ENCODE data around the gene SERINC2.
"Not testable (repeated sequence)": the region's sequence is repeated elsewhere in the genome, so short reads cannot be mapped to it uniquely, and the experiment has no call there.

Gene SERINC2

DNA sequence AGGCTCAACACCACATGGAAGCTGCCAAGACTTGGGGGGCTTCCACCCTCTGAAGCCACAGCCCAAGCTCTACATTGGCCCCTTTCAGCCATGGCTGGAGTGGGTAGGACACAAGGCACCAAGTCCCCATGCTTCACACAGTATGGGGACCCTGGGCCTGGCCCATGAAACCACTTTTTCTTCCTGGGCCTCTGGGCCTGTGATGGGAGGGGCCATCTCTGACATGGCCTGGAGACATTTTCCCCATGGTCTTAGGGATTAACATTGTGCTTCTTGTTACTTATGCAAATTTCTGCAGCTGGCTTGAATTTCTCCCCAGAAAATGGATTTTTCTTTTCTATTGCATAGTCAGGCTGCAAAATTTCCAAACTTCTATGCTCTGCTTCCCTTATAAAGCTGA, 60.5 kb downstream of the SERINC2 start:
- not testable (repeated sequence) for DNase-seq

DNA sequence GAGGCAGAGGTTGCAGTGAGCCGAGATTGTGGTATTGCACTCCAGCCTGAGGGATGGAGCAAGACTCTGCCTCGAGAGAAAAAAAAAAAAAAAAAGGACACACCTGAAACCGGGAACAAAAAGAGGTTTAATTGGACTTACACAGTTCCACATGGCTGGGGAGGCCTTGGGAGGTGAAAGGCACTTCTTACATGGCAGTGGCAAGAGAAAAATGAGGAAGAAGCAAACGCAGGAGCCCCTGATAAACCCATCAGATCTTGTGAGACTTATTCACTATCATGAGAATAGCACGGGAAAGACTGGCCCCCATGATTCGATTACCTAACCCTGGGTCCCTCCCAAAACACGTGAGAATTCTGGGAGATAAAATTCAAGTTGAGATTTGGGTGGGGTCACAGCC, 61.6 kb downstream of the SERINC2 start:
- not testable (repeated sequence) for DNase-seq

DNA sequence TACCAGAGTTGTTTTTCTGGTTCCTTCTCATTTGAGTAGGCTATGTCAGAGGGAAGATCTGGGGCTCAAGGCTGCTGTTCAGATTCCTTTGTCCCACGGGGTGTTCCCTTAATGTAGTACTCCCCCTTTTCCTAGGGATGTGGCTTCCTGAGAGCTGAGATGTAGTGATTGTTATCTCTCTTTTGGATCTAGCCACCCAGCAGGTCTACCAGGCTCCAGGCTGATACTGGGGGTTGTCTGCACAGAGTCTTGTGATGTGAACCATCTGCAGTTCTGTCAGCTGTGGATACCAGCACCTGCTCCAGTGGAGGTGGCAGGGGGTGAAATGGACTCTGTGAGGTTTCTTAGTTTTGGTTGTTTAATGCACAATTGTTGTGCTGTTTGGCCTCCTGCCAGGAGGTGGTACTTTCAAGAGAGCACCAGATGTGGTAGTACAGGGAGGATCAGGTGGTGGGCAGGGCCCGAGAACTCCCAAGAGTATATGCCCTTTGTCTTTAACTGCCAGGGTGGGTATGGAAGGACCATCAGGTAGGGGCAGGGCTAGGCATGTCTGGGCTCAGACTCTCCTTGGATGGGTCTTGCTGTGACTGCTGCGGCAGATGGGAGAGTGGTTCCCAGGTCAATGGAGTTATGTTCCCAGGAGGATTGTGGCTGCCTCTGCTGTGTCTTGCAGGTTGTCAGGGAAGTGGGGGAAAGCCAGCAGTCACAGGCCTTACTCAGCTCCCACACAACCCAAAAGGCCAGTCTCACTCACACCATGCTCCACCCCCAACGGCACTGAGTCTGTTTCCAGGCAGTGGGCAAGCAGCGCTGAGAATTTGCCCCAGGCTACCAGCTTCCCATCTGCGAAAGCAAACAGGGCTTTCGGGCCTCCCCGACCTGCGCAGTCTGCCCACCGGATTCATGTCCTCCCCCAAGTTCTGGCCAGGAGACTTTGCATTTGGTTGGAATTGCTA, 64.2 kb downstream of the SERINC2 start:
- DNase-seq = no peak

DNA sequence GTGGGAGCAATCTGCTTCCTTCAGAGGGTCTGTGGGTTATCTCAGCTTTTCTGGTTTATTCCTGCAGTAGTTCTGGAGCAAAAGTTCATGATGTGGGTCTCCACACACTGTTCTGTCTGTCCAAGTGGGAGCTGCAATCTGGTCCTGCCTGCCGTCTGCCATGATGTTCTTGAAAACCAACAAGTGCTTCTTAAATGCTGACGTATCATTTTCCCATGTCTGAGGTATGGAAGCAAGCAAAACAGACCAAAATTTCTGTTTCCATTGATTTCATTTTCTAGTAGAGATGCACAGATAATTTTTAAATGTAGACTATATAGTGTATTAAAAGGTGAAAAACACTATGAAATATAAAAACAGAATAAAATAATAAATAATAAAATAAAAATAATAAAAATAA, 65.2 kb downstream of the SERINC2 start:
- DNase-seq = no peak

GRCh38 chr1:31479811-31480210, 66.8 kb downstream of the SERINC2 start:
- DNase-seq = no peak

DNA sequence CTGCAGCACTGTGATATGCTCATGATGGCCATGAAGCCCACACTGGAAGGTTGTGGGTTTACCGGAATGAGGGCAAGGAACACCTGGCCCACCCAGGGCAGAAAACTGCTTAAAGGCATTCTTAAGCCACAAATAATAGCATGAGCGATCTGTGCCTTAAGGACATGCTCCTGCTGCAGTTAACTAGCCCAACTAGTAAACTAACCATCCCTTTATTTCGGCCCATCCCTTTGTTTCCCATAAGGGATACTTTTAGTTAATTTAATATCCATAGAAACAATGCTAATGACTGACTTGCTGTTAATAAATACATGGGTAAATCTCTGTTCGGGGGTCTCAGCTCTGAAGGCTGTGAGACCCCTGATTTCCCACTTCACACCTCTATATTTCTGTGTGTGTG, 67.4 kb downstream of the SERINC2 start:
- not testable (repeated sequence) for DNase-seq

- DNase-seq = no peak
Observed at GRCh38 chr1:31482482-31483011, 69.5 kb downstream of the SERINC2 start.

DNA sequence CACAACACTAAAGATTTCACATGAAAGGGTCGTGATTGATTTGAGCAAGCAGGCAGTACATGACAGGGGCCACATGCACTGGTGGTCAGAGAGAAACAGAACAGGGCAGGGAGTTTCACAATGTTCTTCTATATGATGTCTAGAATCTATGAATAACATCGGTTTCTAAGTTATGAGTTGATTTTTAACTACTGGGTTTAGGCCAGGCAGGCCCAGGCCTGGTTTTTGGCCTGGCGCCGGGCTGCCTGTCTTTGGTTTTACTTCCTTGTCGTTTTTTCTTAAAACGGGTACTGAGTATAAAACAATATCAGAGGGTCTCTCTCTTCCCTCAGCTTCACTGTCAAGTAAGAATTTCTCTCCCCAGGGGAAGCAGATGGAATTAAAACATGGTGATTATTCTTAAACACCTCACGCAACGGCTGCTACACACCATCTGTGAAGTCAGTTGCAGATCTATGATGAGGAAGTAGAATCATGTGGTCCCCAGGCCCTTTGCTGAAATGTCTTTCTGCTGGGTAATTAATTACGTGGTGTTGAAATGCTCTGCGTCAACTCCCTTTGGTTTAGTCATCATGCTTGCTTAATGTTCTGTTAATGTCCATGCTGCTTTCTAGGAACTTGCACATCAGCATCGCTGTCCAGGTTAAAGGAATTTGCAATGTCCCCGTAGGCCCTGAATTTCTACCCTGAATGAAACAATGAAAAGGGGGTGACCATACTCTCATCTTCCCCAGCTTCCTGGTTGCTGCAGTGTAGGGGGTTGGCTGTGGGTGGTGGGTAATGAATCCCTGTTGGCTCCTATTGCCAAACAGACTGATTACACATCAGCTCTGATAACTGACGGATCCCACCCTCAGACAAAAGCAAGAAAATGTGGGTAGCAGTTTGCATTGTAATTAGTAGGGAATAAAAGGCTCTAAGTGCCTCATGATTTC, 70.3 kb downstream of the SERINC2 start:
- no peak for DNase-seq
